Peyer's patch (tissue), 4 donors: ENCODE measurements around the gene AP2A2. TPM values are rescaled to one million over a fixed set of nuclear protein-coding genes. Genes with fewer than 3 reads are reported as not detected.
A peak's percentile ranks its signal among the peaks of the same experiment; 100 is the strongest.

Source experiments
- DNase-seq, 3 donors: peaks; one replicate each; pipeline ENCODE4 v3.0.0-alpha.2; 2017 to 2019
- H3K27ac ChIP-seq, 4 donors: fragments of 200-600 bp; sonication (generic); one replicate each; pipeline ENCODE4 v1.5.1; 2016 to 2019
- H3K27me3 ChIP-seq, 2 donors: fragments of 200-600 bp; sonication (generic); one replicate each; pipeline ENCODE4 v1.5.1; 2019
- H3K36me3 ChIP-seq, 3 donors: fragments of 200-600 bp; sonication (generic); one replicate each; pipeline ENCODE4 v1.5.1; 2016 to 2019
- H3K4me1 ChIP-seq, 4 donors: fragments of 200-600 bp; sonication (generic); one replicate each; pipeline ENCODE4 v1.5.1; 2016 to 2019
- H3K4me3 ChIP-seq, 4 donors: fragments of 200-600 bp; sonication (generic); 1 replicate in 3 of 4; 2 replicates in 1 of 4; pipeline ENCODE4 v1.5.1; 2016 to 2019; ENCODE audit warnings: mild to moderate bottlenecking in 1 of 4
- H3K9me3 ChIP-seq, 4 donors: fragments of 200-600 bp; sonication (generic); one replicate each; pipeline ENCODE4 v1.5.1; 2016 to 2019; ENCODE audit warnings: mild to moderate bottlenecking in 1 of 4
- POLR2A ChIP-seq, 2 donors: fragments of 450-650 bp; IDR thresholded peaks; one replicate each; pipeline ENCODE4 v1.5.1; 2017; ENCODE audit warnings: antibody characterized with exemption in 2 of 2, mild to moderate bottlenecking in 2 of 2, moderate library complexity in 2 of 2
- total RNA-seq, 4 donors: library from RNA; depleted of rRNA; stranded (reverse); fragments of >200 nt; gene quantifications; one replicate each; pipeline ENCODE4 v1.1.0, GENCODE V29; 2016
- TF ChIP-seq, protein P1 (sequence below), 6 experiments: fragments of 450-650 bp in 4 of 6; fragments of 200-600 bp in 2 of 6; sonication (generic) in 1 of 6; IDR thresholded peaks; one replicate each; pipeline ENCODE4 v1.5.1; 2017 to 2019; ENCODE audit warnings: antibody characterized with exemption in 6 of 6, mild to moderate bottlenecking in 3 of 6, moderate library complexity in 1 of 6

Gene AP2A2
- total RNA-seq, 4 donors from 2014 or later = 103 to 383 (median 136) TPM

GRCh38 chr11:1047595-1048156 lies 122.0 kb downstream of the AP2A2 start:
- no peak overlapping the region for H3K4me3 ChIP-seq
- DNase-seq = peak in 1 of 3 donors; percentile 40
- H3K4me1 ChIP-seq = peaks cover 0 to 15% (median 2%) of the 10 kb centered on the region in 4 donors
- H3K27me3 ChIP-seq = no peaks in the 10 kb centered on the region
- H3K9me3 ChIP-seq = no peaks in the 10 kb centered on the region
- H3K36me3 ChIP-seq = no peaks in the 10 kb centered on the region
- no peak for TF ChIP-seq POLR2A (IDR thresholded peaks at IDR 0.05)
- TF ChIP-seq, protein P1, sequence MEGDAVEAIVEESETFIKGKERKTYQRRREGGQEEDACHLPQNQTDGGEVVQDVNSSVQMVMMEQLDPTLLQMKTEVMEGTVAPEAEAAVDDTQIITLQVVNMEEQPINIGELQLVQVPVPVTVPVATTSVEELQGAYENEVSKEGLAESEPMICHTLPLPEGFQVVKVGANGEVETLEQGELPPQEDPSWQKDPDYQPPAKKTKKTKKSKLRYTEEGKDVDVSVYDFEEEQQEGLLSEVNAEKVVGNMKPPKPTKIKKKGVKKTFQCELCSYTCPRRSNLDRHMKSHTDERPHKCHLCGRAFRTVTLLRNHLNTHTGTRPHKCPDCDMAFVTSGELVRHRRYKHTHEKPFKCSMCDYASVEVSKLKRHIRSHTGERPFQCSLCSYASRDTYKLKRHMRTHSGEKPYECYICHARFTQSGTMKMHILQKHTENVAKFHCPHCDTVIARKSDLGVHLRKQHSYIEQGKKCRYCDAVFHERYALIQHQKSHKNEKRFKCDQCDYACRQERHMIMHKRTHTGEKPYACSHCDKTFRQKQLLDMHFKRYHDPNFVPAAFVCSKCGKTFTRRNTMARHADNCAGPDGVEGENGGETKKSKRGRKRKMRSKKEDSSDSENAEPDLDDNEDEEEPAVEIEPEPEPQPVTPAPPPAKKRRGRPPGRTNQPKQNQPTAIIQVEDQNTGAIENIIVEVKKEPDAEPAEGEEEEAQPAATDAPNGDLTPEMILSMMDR (IDR thresholded peaks at IDR 0.05) = no peak
- no peak overlapping the region for H3K27ac ChIP-seq

- H3K27ac ChIP-seq = no peak overlapping the region
- peaks cover 0 to 19% (median 2%) of the 10 kb centered on the region in 4 donors for H3K4me1 ChIP-seq
- TF ChIP-seq POLR2A (IDR thresholded peaks at IDR 0.05) = no peak
- no peaks in the 10 kb centered on the region for H3K9me3 ChIP-seq
- H3K4me3 ChIP-seq = no peak overlapping the region
- H3K36me3 ChIP-seq = no peaks in the 10 kb centered on the region
- no peaks in the 10 kb centered on the region for H3K27me3 ChIP-seq
- DNase-seq = peak in 1 of 3 donors; percentile 38
These were observed 122.9 kb downstream of the AP2A2 start for GRCh38 chr11:1048375-1049070.

GRCh38 chr11:1049071-1049405 lies 123.4 kb downstream of the AP2A2 start:
- H3K9me3 ChIP-seq = no peaks in the 10 kb centered on the region
- H3K27ac ChIP-seq = no peak overlapping the region
- no peak overlapping the region for H3K4me3 ChIP-seq
- peaks cover 0 to 24% (median 2%) of the 10 kb centered on the region in 4 donors for H3K4me1 ChIP-seq
- no peaks in the 10 kb centered on the region for H3K27me3 ChIP-seq
- no peak for TF ChIP-seq POLR2A (IDR thresholded peaks at IDR 0.05)
- TF ChIP-seq, protein P1 (IDR thresholded peaks at IDR 0.05) = no peak
- no peak for DNase-seq
- H3K36me3 ChIP-seq = no peaks in the 10 kb centered on the region

- no peaks in the 10 kb centered on the region for H3K27me3 ChIP-seq
- peak in 1 of 3 donors; percentile 57 for DNase-seq
- no peak overlapping the region for H3K27ac ChIP-seq
These were observed 123.8 kb downstream of the AP2A2 start for GRCh38 chr11:1049431-1049891.

GRCh38 chr11:1049911-1050580 lies 124.4 kb downstream of the AP2A2 start:
- no peaks in the 10 kb centered on the region for H3K27me3 ChIP-seq
- H3K9me3 ChIP-seq = no peaks in the 10 kb centered on the region
- DNase-seq = no peak
- no peaks in the 10 kb centered on the region for H3K36me3 ChIP-seq
- no peak overlapping the region for H3K27ac ChIP-seq
- no peak for TF ChIP-seq POLR2A (IDR thresholded peaks at IDR 0.05)
- TF ChIP-seq, protein P1 (IDR thresholded peaks at IDR 0.05) = no peak
- H3K4me3 ChIP-seq = no peak overlapping the region
- peaks cover 0 to 34% (median 2%) of the 10 kb centered on the region in 4 donors for H3K4me1 ChIP-seq

More at GRCh38 chr11:1049431-1049891, 123.8 kb downstream of the AP2A2 start:
- Histone ChIP-seq H3K4me3 (no peak overlapping the region), H3K9me3 (no peaks in the 10 kb centered on the region), H3K36me3 (no peaks in the 10 kb centered on the region), H3K4me1 (peaks cover 0 to 28% (median 2%) of the 10 kb centered on the region in 4 donors)
- TF ChIP-seq, protein P1 (IDR thresholded peaks at IDR 0.05) = no peak
